GM12878 (cell line): Measurements from ENCODE around the gene GSTP1. TPM values are rescaled to one million over a fixed set of nuclear protein-coding genes. Genes with fewer than 3 reads are reported as not detected.
A peak's percentile ranks its signal among the peaks of the same experiment; 100 is the strongest.

ENCODE experiments used
- ATAC-seq: fragments of 200-7000 bp; cut with Tn5 transposase; 3 replicates; pipeline ENCODE4 v1.9.1; 2020; ENCODE audit warnings: mild to moderate bottlenecking, moderate library complexity
- BruUV-seq: library from RNA; stranded (reverse); fragments of 400-500 nt; replicated peaks from 2 replicates; lab custom pipeline; 2021; lab: Mats Ljungman, UMichigan
- CTCF ChIA-PET: fragments of 300-600 bp; sonication (Branson Sonifier 250); formaldehyde crosslinking; extraction: SDS; loops from one replicate; lab custom pipeline; 2021; ENCODE audit warnings: inconsistent platforms; lab: Yijun Ruan, JAX
- POLR2A ChIA-PET: fragments of 350-600 bp; formaldehyde crosslinking; extraction: SDS; loops from one replicate; lab custom pipeline; 2021; ENCODE audit warnings: inconsistent platforms; lab: Charles Lee
- RAD21 ChIA-PET: fragments of 300-600 bp; sonication (Branson Sonifier 250); formaldehyde crosslinking; loops from one replicate; lab custom pipeline; 2023; ENCODE audit warnings: antibody characterized with exemption; ENCODE audit not compliant: unreplicated experiment; lab: Charles Lee
- SMC1A ChIA-PET: fragments of 300-600 bp; sonication (Branson Sonifier 250); formaldehyde crosslinking; loops from one replicate; lab custom pipeline; 2023; ENCODE audit not compliant: unreplicated experiment, uncharacterized antibody; lab: Charles Lee
- DNase-seq: peaks from one replicate; pipeline ENCODE4 v3.0.0-alpha.2; 2011; ENCODE audit warnings: low read depth, low spot score
- FAIRE-seq: peaks from 3 replicates; lab custom pipeline; 2011; peaks lifted over from hg19 to GRCh38; lab: Jason Lieb, UNC
- H2AFZ ChIP-seq: 2 replicates; pipeline ENCODE4 v1.6.0; 2011; ENCODE audit warnings: low read depth, low read length, control low read depth; ENCODE audit not compliant: control insufficient read depth
- H3K27ac ChIP-seq: 2 replicates; pipeline ENCODE4 v1.5.1; 2011; ENCODE audit warnings: control low read depth; ENCODE audit not compliant: control insufficient read depth, insufficient read depth
- H3K27me3 ChIP-seq, 2 experiments: replicated peaks in 1 of 2; 2 replicates each; pipeline versions ENCODE4 v1.6.0 to v1.6.1; 2011; ENCODE audit warnings: low read length in 1 of 2; ENCODE audit not compliant: control insufficient read depth in 2 of 2, insufficient read depth in 2 of 2
- H3K36me3 ChIP-seq, 2 experiments: 2 replicates each; pipeline ENCODE4 v1.5.1; 2011; ENCODE audit warnings: low read length in 1 of 2; ENCODE audit not compliant: control insufficient read depth in 2 of 2, insufficient read depth in 2 of 2
- H3K4me1 ChIP-seq: 2 replicates; pipeline ENCODE4 v1.6.1; 2011; ENCODE audit warnings: mild to moderate bottlenecking, low read length, moderate library complexity, mixed read lengths; ENCODE audit not compliant: control insufficient read depth, insufficient read depth
- H3K4me2 ChIP-seq: 2 replicates; pipeline ENCODE4 v1.6.0; 2011; ENCODE audit warnings: control low read depth; ENCODE audit not compliant: control insufficient read depth, insufficient read depth
- H3K4me3 ChIP-seq: fragments of 200-600 bp; sonication (generic); 2 replicates; pipeline ENCODE4 v1.5.1; 2016
- H3K79me2 ChIP-seq: 2 replicates; pipeline ENCODE4 v1.6.0; 2011; ENCODE audit warnings: low read length; ENCODE audit not compliant: control insufficient read depth, insufficient read depth
- H3K9ac ChIP-seq: 2 replicates; pipeline ENCODE4 v1.8.0; 2011; ENCODE audit warnings: low read length, control low read depth, mixed read lengths; ENCODE audit not compliant: control insufficient read depth, insufficient read depth
- H3K9me3 ChIP-seq: replicated peaks from 3 replicates; pipeline ENCODE4 v1.5.1; 2011; ENCODE audit warnings: mild to moderate bottlenecking, low read length; ENCODE audit not compliant: control insufficient read depth, insufficient read depth
- H4K20me1 ChIP-seq: 2 replicates; pipeline ENCODE4 v1.6.0; 2011; ENCODE audit not compliant: control insufficient read depth, insufficient read depth
- RB1 ChIP-seq: fragments of 450-650 bp; formaldehyde crosslinking; IDR thresholded peaks from 2 replicates; pipeline ENCODE4 v1.6.1; 2017; ENCODE audit warnings: mild to moderate bottlenecking, borderline replicate concordance
- SREBF2 ChIP-seq: IDR thresholded peaks from 2 replicates; pipeline ENCODE4 v1.6.1; 2012; ENCODE audit warnings: mild to moderate bottlenecking, low read length
- YY1 ChIP-seq: IDR thresholded peaks from 2 replicates; pipeline ENCODE4 v1.6.1; 2011; ENCODE audit warnings: low read depth, mild to moderate bottlenecking, low read length
- ZBTB33 ChIP-seq: fragments of 450-650 bp; IDR thresholded peaks from 2 replicates; pipeline ENCODE4 v1.6.1; 2017; ENCODE audit warnings: mild to moderate bottlenecking
- ZNF217 ChIP-seq: fragments of 450-650 bp; IDR thresholded peaks from 2 replicates; pipeline ENCODE4 v1.6.1; 2017; ENCODE audit warnings: antibody characterized with exemption, mild to moderate bottlenecking
- WGBS: methylation state at CpG from one replicate; pipeline ENCODE4 v1.1.6; 2016; ENCODE audit warnings: low lambda C conversion rate; ENCODE audit not compliant: insufficient replicate concordance, insufficient coverage; ENCODE audit errors: missing lambda C conversion rate; 5-methylcytosine and 5-hydroxymethylcytosine counted together
- in situ Hi-C: fragments of 300-500 bp; cut with MboI; formaldehyde crosslinking; loops from 9 replicates; pipeline ENCODE4 v1.14.3; 2018; ENCODE audit warnings: mixed read lengths
- intact Hi-C: fragments of 100-400 bp; cut with micrococcal nuclease; formaldehyde crosslinking; loops from one replicate; pipeline ENCODE4 v1.14.2; 2022; ENCODE audit not compliant: unreplicated experiment
- polyA plus RNA-seq, 11 experiments: library from polyadenylated mRNA; depleted of rRNA in 4 of 11; unstranded in 6 of 11; stranded (reverse) in 5 of 11; fragments of >200 nt; fragmentation: Nextera tagmentation in 4 of 11; fragmentation: Illumina TruSeq in 1 of 11; extraction: Ambion mirVana in 4 of 11; extraction: Trizol in 1 of 11; gene quantifications; 1 replicate in 1 of 11; 2 replicates in 10 of 11; pipeline versions ENCODE4 v1.2.1 to v1.2.3, GENCODE V29; 2011 to 2016; ENCODE audit warnings: inconsistent platforms in 2 of 11, missing spikeins in 2 of 11, low read depth in 1 of 11
- total RNA-seq, 4 experiments: library from RNA; depleted of rRNA in 3 of 4; stranded (reverse); fragments of >200 nt in 3 of 4; fragmentation: Illumina TruSeq in 1 of 4; extraction: Trizol in 1 of 4; gene quantifications; 2 replicates each; pipeline versions ENCODE4 v1.2.1 to v1.2.3, GENCODE V29; 2013 to 2021

GSTP1 gene
- total and polyA plus RNA-seq, 10 of the 15 experiments (the other 5 are each of a cell fraction or from before 2014, with no cell fraction given) = 469 to 1,788 (median 955) TPM

GRCh38 chr11:67630943-67631331, 47.3 kb downstream of the GSTP1 start:
- no peak for FAIRE-seq
- no peak for ATAC-seq
- in situ Hi-C loops = no loop called here
- H3K4me2 ChIP-seq = peak overlapping the region; percentile 84
- RAD21 ChIA-PET = interaction anchor here (1.0 to 5.1 kb wide), 13 partner anchors 15 to 193 kb away, joined by 3 to 38 read pairs (median 9); partner anchors contain the start of genes ACY3, GSTP1 and PTPRCAP
- DNase-seq = no peak
- no peak for TF ChIP-seq RB1
- TF ChIP-seq YY1 = 0 out of 2 replicates have a peak, but pooled peaks have one; percentile 17
- peak; percentile 76; the same call in 1 of the 2 replicates for TF ChIP-seq ZBTB33
- no peak for TF ChIP-seq ZNF217
- TF ChIP-seq SREBF2 = no peak
- TF ChIP-seq, all 136 proteins: peak for 2
- peak overlapping the region; percentile 88 for H2AFZ ChIP-seq
- 57% methylated on average over 16 of the region's 16 CpGs for WGBS
- peak overlapping the region; percentile 49 for H3K9ac ChIP-seq
- no peaks in the 10 kb centered on the region for H3K27me3 ChIP-seq
- intact Hi-C loops = no loop called here
- no peaks in the 10 kb centered on the region for H3K9me3 ChIP-seq
- H3K27ac ChIP-seq = peak overlapping the region; percentile 46; the same call in 1 of the 2 replicates
- H4K20me1 ChIP-seq = no peaks in the 10 kb centered on the region
- peaks cover 15% of the 10 kb centered on the region for H3K4me1 ChIP-seq
- ChIA-PET CTCF (interaction anchor here (1.1 to 6.4 kb wide), 8 partner anchors 16 to 61 kb away, joined by 3 to 64 read pairs (median 20); partner anchors contain the start of gene ACY3), SMC1A (interaction anchor here (0.8 to 6.4 kb wide), 7 partner anchors 18 to 72 kb away, joined by 3 to 52 read pairs (median 4); partner anchors contain the start of gene GSTP1), POLR2A (interaction anchor here (1.0 to 2.6 kb wide), 3 partner anchors 14 to 18 kb away, joined by 3 to 16 read pairs (median 6); partner anchors contain the start of gene ACY3)
- BruUV-seq = no TSS peak
- peak overlapping the region; percentile 71 for H3K4me3 ChIP-seq
- no peaks in the 10 kb centered on the region for H3K79me2 ChIP-seq
- no peaks in the 10 kb centered on the region for H3K36me3 ChIP-seq
